ENCODE data around the gene ACVR2A.

GRCh38 chr2:147917161-147917560, 72.3 kb downstream of the ACVR2A start:
- TF ChIP-seq MXI1 (IDR thresholded peaks at IDR 0.05; ENCODE audit: borderline replicate concordance, low read depth, low read length) (no peak), POLR2A (IDR thresholded peaks at IDR 0.05; ENCODE audit: low read depth, low read length) (no peak), CTCF (conservative IDR thresholded peaks at IDR 0.05; ENCODE audit: low read depth, low read length) (no peak), SMC3 (IDR thresholded peaks at IDR 0.05; ENCODE audit: low read depth, low read length) (no peak), RFX5 (IDR thresholded peaks at IDR 0.05; ENCODE audit: low read depth, low read length) (no peak), RCOR1 (IDR thresholded peaks at IDR 0.05; ENCODE audit: insufficient replicate concordance, low read length) (no peak), MAZ (IDR thresholded peaks at IDR 0.05; ENCODE audit: borderline replicate concordance, low read depth, low read length) (no peak)
